IMR-90 (cell line): ENCODE measurements around the gene CORO7.
A peak's percentile ranks its signal among the peaks of the same experiment; 100 is the strongest.

Experiments
- CEBPB ChIP-seq: IDR thresholded peaks from 2 replicates; pipeline ENCODE4 v1.6.1; 2012; ENCODE audit warnings: low read depth, low read length, improper control_type of control experiment
- ELK1 ChIP-seq: fragments of 150-350 bp; IDR thresholded peaks from 2 replicates; pipeline ENCODE4 v1.6.1; 2016; ENCODE audit warnings: low read depth, mild to moderate bottlenecking, low read length, moderate library complexity, borderline replicate concordance
- FOS ChIP-seq: fragments of 150-350 bp; IDR thresholded peaks from 2 replicates; pipeline ENCODE4 v1.6.1; 2016; ENCODE audit warnings: low read depth, low read length
- MXI1 ChIP-seq: IDR thresholded peaks from 2 replicates; pipeline ENCODE4 v1.6.1; 2012; ENCODE audit warnings: low read depth, mild to moderate bottlenecking, low read length, moderate library complexity, borderline replicate concordance
- POLR2A ChIP-seq: IDR thresholded peaks from 2 replicates; pipeline ENCODE4 v1.6.1; 2012; ENCODE audit warnings: mild to moderate bottlenecking, low read depth, low read length
- RAD21 ChIP-seq: IDR thresholded peaks from 2 replicates; pipeline ENCODE4 v1.6.1; 2012; ENCODE audit warnings: low read length, improper control_type of control experiment
- RFX5 ChIP-seq: IDR thresholded peaks from 2 replicates; pipeline ENCODE4 v1.8.0; 2012; ENCODE audit warnings: low read depth, mild to moderate bottlenecking, low read length, moderate library complexity
- TF ChIP-seq, protein P1 (sequence below): conservative IDR thresholded peaks from 2 replicates; pipeline ENCODE4 v1.5.1; 2012; ENCODE audit warnings: mild to moderate bottlenecking, low read depth, low read length, improper control_type of control experiment

DNA sequence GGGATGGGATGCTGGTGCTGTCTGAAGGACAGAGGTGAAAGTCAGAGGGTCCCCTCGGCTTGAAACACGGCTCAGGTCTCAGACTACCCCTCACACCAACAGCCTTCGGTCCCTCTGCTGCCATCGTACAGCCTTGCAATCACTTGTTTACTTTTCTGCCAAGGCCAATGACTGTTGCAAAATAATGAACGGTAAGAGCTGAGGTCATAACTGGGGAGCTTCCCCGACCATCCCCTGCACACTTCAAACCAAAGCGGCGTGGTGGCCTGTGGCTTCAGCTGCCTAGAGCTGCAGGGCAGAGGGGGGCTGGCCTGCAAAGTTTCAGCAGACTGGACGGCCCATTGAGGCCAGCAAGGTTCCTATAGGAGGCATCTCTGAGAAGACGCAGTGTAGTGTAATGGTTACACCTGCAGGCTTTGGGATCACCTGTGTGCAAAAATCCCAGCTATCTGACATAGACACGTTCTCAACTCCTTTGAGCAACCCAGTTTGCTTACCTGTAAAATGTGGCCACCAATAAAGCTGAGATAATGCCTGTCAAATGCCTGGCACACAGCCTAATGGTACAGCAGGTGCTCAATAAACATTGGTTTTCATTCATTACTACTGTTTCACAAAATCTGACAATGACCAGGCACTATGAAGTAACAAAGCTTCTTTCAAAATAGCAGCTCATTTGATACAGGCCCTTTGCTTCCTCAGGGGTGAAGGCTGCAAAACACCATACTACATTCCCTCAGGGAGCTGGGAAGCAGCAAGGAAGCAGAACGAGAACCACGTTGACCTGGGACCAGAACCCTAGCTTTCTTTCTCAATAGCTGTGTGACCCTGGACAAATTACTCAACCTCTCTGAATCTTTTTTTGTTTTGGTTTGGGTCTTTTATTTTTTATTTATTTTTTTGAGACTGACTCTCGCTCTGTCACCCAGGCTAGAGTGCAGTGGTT lies 70.3 kb downstream of the CORO7 start:
- TF ChIP-seq, protein P1, sequence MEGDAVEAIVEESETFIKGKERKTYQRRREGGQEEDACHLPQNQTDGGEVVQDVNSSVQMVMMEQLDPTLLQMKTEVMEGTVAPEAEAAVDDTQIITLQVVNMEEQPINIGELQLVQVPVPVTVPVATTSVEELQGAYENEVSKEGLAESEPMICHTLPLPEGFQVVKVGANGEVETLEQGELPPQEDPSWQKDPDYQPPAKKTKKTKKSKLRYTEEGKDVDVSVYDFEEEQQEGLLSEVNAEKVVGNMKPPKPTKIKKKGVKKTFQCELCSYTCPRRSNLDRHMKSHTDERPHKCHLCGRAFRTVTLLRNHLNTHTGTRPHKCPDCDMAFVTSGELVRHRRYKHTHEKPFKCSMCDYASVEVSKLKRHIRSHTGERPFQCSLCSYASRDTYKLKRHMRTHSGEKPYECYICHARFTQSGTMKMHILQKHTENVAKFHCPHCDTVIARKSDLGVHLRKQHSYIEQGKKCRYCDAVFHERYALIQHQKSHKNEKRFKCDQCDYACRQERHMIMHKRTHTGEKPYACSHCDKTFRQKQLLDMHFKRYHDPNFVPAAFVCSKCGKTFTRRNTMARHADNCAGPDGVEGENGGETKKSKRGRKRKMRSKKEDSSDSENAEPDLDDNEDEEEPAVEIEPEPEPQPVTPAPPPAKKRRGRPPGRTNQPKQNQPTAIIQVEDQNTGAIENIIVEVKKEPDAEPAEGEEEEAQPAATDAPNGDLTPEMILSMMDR, result no peak
- no peak for TF ChIP-seq POLR2A
- no peak for TF ChIP-seq RAD21
- no peak for TF ChIP-seq MXI1
- no peak for TF ChIP-seq ELK1
- TF ChIP-seq CEBPB, result peak; percentile 56; the same call in 1 of the 2 replicates
- no peak for TF ChIP-seq FOS
- TF ChIP-seq RFX5, result no peak
